AG09309 (cell line): Measurements from ENCODE around the gene SREK1.
"Not testable (repeated sequence)": the region's sequence is repeated elsewhere in the genome, so short reads cannot be mapped to it uniquely, and the experiment has no call there.

Experiments used
- DNase-seq: peaks from one replicate; pipeline ENCODE4 v3.0.0-alpha.2; 2010; ENCODE audit warnings: low read depth
- H3K4me3 ChIP-seq: 2 replicates; pipeline ENCODE4 v1.5.1; 2011; ENCODE audit warnings: mild to moderate bottlenecking, low read depth, low read length, moderate library complexity; ENCODE audit not compliant: control insufficient read depth
- TF ChIP-seq, protein P1 (sequence below): IDR thresholded peaks from 2 replicates; pipeline ENCODE4 v1.5.1; 2011; ENCODE audit warnings: mild to moderate bottlenecking, low read depth, low read length, inconsistent platforms; ENCODE audit not compliant: insufficient read depth, control insufficient read depth; ENCODE audit errors: missing control alignments

The SREK1 gene

DNA sequence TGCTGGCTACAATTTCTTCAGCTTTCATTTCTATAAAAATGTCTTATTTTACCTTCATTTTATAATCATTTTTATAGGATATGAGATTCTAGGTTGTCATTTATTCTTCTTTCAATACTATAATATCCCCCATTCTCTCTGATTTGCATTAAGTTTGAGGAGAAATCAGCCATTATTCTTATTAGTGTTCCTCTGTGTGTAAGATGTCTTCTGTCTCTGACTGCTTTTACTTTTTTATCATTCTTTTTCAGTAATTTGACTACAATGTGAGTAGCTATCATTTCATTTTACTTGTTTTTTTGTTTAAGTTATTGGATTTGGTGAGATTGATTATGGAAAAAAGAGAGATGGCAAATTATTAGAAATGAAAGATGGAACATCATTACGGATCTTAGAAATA lies 13.6 kb upstream of the SREK1 start:
- no peak for DNase-seq
- no peak overlapping the region for H3K4me3 ChIP-seq
- TF ChIP-seq, protein P1, sequence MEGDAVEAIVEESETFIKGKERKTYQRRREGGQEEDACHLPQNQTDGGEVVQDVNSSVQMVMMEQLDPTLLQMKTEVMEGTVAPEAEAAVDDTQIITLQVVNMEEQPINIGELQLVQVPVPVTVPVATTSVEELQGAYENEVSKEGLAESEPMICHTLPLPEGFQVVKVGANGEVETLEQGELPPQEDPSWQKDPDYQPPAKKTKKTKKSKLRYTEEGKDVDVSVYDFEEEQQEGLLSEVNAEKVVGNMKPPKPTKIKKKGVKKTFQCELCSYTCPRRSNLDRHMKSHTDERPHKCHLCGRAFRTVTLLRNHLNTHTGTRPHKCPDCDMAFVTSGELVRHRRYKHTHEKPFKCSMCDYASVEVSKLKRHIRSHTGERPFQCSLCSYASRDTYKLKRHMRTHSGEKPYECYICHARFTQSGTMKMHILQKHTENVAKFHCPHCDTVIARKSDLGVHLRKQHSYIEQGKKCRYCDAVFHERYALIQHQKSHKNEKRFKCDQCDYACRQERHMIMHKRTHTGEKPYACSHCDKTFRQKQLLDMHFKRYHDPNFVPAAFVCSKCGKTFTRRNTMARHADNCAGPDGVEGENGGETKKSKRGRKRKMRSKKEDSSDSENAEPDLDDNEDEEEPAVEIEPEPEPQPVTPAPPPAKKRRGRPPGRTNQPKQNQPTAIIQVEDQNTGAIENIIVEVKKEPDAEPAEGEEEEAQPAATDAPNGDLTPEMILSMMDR, result no peak

DNA sequence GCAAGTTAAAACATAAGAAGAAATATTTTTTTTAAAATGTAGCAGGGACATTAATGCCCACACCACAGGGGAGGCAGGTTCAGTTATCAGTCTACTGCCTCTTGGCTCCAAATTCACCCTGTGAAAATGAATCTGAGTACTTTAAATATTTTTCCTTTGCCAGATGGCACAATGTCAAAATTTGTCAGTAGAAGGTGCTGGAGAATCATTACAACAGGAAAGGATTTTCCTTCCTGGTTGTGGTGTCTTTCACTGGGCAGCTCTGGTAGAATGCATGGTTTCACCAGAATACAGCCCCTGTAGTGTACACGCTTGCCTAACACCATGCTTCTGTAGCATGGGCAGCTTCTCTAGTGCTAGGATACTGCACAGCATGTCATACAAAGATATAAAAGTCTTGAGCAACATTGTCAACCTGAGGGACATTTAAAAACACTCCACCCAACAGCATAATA lies 9.7 kb upstream of the SREK1 start:
- DNase-seq, result no peak
- TF ChIP-seq, protein P1, result no peak
- no peak overlapping the region for H3K4me3 ChIP-seq

GRCh38 chr5:66136053-66136452 lies 8.0 kb upstream of the SREK1 start:
- no peak overlapping the region for H3K4me3 ChIP-seq
- TF ChIP-seq, protein P1, result no peak
- no peak for DNase-seq

DNA sequence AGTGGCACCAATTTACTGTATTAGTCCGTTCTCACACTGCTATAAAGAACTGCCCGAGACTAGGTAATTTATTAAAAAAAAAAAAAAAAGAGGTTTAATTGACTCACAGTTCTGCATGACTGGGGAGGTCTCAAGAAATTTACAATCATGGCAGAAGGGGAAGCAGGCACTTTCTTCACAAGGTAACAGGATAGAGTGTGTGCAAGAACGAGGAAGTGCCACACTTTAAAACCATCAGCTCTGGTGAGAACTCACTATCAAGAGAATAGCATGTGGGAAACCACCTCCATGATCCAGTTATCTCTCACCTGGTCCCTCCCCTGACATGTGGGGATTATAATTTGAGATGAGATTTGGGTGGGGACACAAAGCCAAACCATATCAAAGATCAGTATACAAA lies 7.2 kb upstream of the SREK1 start:
- H3K4me3 ChIP-seq, DNase-seq: not testable (repeated sequence)

GRCh38 chr5:66138637-66139317 lies 5.3 kb upstream of the SREK1 start:
- no peak overlapping the region for H3K4me3 ChIP-seq
- DNase-seq, result no peak
- TF ChIP-seq, protein P1, result no peak

DNA sequence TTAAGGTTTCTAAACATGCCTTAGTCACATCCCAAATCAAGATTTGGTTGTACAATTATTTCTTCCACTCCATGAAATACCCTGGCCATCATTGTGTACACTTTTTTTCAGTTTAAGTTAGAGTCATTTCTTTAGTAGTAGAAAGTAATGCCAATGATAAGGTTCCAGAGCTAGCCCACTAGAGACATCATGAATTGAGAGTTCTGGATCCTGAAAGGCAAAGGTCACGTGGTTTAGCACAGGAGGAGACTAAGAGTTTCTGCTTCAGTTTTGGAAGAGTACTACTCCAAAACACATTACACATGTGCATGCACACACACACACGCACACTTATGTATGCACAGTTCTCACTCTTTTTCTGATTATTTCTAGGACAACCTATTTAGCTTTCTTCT lies 4.8 kb upstream of the SREK1 start:
- TF ChIP-seq, protein P1, result no peak
- no peak for DNase-seq
- no peak overlapping the region for H3K4me3 ChIP-seq

DNA sequence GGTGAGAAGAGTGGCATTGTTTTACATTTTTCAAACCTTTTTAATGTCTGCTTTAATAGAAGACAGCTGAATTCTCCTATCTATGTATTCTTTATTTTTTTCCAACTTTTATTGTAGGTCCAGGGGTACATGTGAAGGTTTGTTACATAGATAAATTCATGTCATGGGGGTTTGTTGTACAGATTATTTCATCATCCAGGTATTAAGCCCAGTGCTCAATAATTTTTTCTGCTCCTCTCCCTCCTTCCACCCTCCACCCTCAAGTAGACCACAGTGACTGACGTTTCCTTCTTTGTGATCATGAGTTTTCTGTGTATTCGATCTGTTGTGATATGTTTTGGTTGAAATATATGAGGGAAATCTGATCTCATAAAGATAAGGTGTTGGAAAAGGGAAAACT lies 1.7 kb upstream of the SREK1 start:
- DNase-seq, result no peak
- TF ChIP-seq, protein P1, result no peak
- no peak overlapping the region for H3K4me3 ChIP-seq
